ENCODE data around the gene CHRM2. TPM values are rescaled to one million over a fixed set of nuclear protein-coding genes. Genes with fewer than 3 reads are reported as not detected.

The CHRM2 gene
- total RNA-seq, 4 donors from 2014 or later = 6.6 to 29.5 (median 10.7) TPM

- DNase-seq = no peak
- WGBS, 2 donors (ENCODE audit: low coverage in 1 of 2) = 75 to 91% methylated on average over 2 of the region's 2 CpGs
- no peaks in the 10 kb centered on the region for H3K9me3 ChIP-seq
- H3K36me3 ChIP-seq = no peaks in the 10 kb centered on the region
- no peaks in the 10 kb centered on the region for H3K27me3 ChIP-seq
- no peak overlapping the region for H3K27ac ChIP-seq
- H3K4me3 ChIP-seq = no peak overlapping the region
- intact Hi-C loops (cut with DNase I; ENCODE audit: low total_unique reads) = no loop called here
- in situ Hi-C loops (cut with MboI; ENCODE audit: low pct_ligation_motif_present in 1 of 4, low pct_unique_long_range_greater_than_20kb in 1 of 4, low sequenced_read_pairs in 3 of 4) = no loop called here
- H3K4me1 ChIP-seq = no peaks in the 10 kb centered on the region
- TF ChIP-seq EP300 (IDR thresholded peaks at IDR 0.05; ENCODE audit: low read depth) (no peak), POLR2AphosphoS5 (IDR thresholded peaks at IDR 0.05) (no peak), CTCF (IDR thresholded peaks at IDR 0.05) (no peak), POLR2A (IDR thresholded peaks at IDR 0.05) (no peak)
Measured at GRCh38 chr7:137038706-137039105, 170.3 kb downstream of the CHRM2 start.

DNA sequence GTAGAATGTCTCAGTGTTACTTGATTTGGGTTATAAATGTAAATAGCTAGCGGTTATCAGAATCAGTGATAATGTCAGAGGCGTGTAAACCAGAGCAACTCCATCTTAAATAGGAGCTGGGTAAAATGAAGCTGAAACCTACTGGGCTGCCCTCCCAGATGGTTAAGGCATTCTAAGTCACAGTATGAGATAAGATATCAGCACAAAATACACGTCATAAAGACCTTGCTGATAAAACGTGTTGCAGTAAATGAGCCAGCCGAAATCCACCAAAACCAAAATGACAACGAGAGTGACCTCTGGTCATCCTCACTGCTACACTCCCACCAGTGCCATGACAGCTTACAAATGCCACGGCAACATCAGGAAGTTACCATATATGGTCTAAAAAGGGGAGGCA is 172.3 kb downstream of the CHRM2 start:
- no peaks in the 10 kb centered on the region for H3K36me3 ChIP-seq
- no peak for DNase-seq
- WGBS, 2 donors (ENCODE audit: low coverage in 1 of 2) = 60 to 73% methylated on average over 5 to 7 of the region's 7 CpGs
- no peak for TF ChIP-seq CTCF (IDR thresholded peaks at IDR 0.05)
- no peak for TF ChIP-seq POLR2AphosphoS5 (IDR thresholded peaks at IDR 0.05)
- TF ChIP-seq POLR2A (IDR thresholded peaks at IDR 0.05) = no peak
- no peak for TF ChIP-seq EP300 (IDR thresholded peaks at IDR 0.05; ENCODE audit: low read depth)
- H3K4me1 ChIP-seq = no peaks in the 10 kb centered on the region
- in situ Hi-C loops (cut with MboI; ENCODE audit: low pct_ligation_motif_present in 1 of 4, low pct_unique_long_range_greater_than_20kb in 1 of 4, low sequenced_read_pairs in 3 of 4) (no loop called here), intact Hi-C loops (cut with DNase I; ENCODE audit: low total_unique reads) (no loop called here)
- H3K27ac ChIP-seq = no peak overlapping the region
- H3K4me3 ChIP-seq = no peak overlapping the region
- no peaks in the 10 kb centered on the region for H3K27me3 ChIP-seq
- H3K9me3 ChIP-seq = no peaks in the 10 kb centered on the region

- 78 to 82% methylated on average over 3 of the region's 3 CpGs for WGBS, 2 donors (ENCODE audit: low coverage in 1 of 2)
- in situ Hi-C loops (cut with MboI; ENCODE audit: low pct_ligation_motif_present in 1 of 4, low pct_unique_long_range_greater_than_20kb in 1 of 4, low sequenced_read_pairs in 3 of 4) = no loop called here
- TF ChIP-seq POLR2A (IDR thresholded peaks at IDR 0.05) (no peak), POLR2AphosphoS5 (IDR thresholded peaks at IDR 0.05) (no peak), EP300 (IDR thresholded peaks at IDR 0.05; ENCODE audit: low read depth) (no peak), CTCF (IDR thresholded peaks at IDR 0.05) (no peak)
Measured at GRCh38 chr7:137045573-137045972, 177.1 kb downstream of the CHRM2 start.

DNA sequence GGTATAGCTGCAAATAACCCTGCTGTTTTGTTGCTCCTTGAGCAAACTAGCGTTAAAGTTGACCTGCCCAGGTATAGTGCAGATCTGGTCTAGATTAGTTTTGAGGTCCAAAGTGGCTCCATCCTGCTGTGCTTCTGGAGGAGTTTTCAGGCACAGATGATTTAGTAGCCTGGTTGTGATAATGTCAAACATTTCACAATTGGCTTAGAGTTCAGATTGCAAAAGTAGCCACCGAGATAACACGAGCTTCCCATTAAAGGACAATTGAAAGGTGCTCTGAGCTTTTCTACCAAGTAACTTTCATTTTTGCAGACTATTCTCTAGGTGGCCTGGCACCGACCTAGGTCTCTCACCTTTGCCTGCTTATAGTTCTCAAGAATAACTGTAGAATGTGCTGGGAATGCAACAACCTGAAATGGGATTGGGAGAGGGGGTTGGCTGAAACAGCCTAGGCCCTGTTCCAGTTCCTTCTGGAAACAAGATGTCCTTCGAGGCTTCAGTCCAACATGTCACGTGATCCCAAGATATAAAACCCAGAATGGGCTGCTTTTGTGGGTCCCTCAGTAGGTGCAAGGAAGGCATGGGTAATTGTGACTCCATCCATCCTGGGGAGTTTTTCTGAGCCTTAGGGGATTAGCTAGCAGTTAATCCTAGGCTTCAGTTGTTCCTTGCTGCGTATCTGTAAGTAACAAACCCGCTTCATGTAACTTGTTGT is 201.0 kb downstream of the CHRM2 start:
- intact Hi-C loops (cut with DNase I; ENCODE audit: low total_unique reads) (no loop called here), in situ Hi-C loops (cut with MboI; ENCODE audit: low pct_ligation_motif_present in 1 of 4, low pct_unique_long_range_greater_than_20kb in 1 of 4, low sequenced_read_pairs in 3 of 4) (no loop called here)
- DNase-seq = no peak
- TF ChIP-seq POLR2AphosphoS5 (IDR thresholded peaks at IDR 0.05) (no peak), CTCF (IDR thresholded peaks at IDR 0.05) (no peak), EP300 (IDR thresholded peaks at IDR 0.05; ENCODE audit: low read depth) (no peak), POLR2A (IDR thresholded peaks at IDR 0.05) (no peak)
- H3K9me3 ChIP-seq = no peaks in the 10 kb centered on the region
- no peak overlapping the region for H3K27ac ChIP-seq
- H3K36me3 ChIP-seq = no peaks in the 10 kb centered on the region
- 81 to 84% methylated on average over 8 of the region's 8 CpGs for WGBS, 2 donors (ENCODE audit: low coverage in 1 of 2)
- H3K27me3 ChIP-seq = no peaks in the 10 kb centered on the region
- H3K4me1 ChIP-seq = no peaks in the 10 kb centered on the region
- H3K4me3 ChIP-seq = no peak overlapping the region

More at GRCh38 chr7:137045573-137045972, 177.1 kb downstream of the CHRM2 start:
- DNase-seq = no peak
- Histone ChIP-seq H3K4me1 (no peaks in the 10 kb centered on the region), H3K4me3 (no peak overlapping the region), H3K36me3 (no peaks in the 10 kb centered on the region), H3K9me3 (no peaks in the 10 kb centered on the region), H3K27ac (no peak overlapping the region), H3K27me3 (no peaks in the 10 kb centered on the region)
- intact Hi-C loops (cut with DNase I; ENCODE audit: low total_unique reads) = no loop called here

Small RNAs within 50 kb of the gene (small RNA-seq; reads per million reads assigned to genes)
- 0 reads per million in 4 donors for gene KRT8P51
- gene MIR490 = 0 reads per million in 4 donors
